ENCODE measurements around the gene NLRP10. TPM values are rescaled to one million over a fixed set of nuclear protein-coding genes. Genes with fewer than 3 reads are reported as not detected.
A peak's percentile ranks its signal among the peaks of the same experiment; 100 is the strongest.

Gene NLRP10
- total and polyA plus RNA-seq, 2 donors (not counting 3 experiments of a cell fraction or from before 2014, with no cell fraction given), result not detected

- H4K20me1 ChIP-seq (replicated peaks; ENCODE audit: control insufficient read depth, extremely low read depth, insufficient read depth, low read length), result no peaks in the 10 kb centered on the region
- no peaks in the 10 kb centered on the region for H3K9me3 ChIP-seq (replicated peaks; ENCODE audit: control insufficient read depth, insufficient read depth, low read length)
- H3K79me2 ChIP-seq (ENCODE audit: control insufficient read depth, insufficient read depth, low read length), result no peaks in the 10 kb centered on the region
- H2AFZ ChIP-seq (ENCODE audit: low read depth, low read length), result no peak overlapping the region
- no peaks in the 10 kb centered on the region for H3K36me3 ChIP-seq (ENCODE audit: control insufficient read depth in 2 of 2, extremely low read depth in 1 of 2, insufficient read depth in 2 of 2, low read length in 2 of 2)
- intact Hi-C loops (cut with micrococcal nuclease) (loop anchor here (5.0 kb wide), 1 partner anchor 616 kb away; no protein-coding TSS in a partner anchor), dilution Hi-C loops (cut with MboI; ENCODE audit: extremely low pct_ligation_motif_present, low sequenced_read_pairs) (no loop called here)
- H3K27me3 ChIP-seq (ENCODE audit: control insufficient read depth in 2 of 2, insufficient read depth in 2 of 2, low read length in 2 of 2), result no peaks in the 10 kb centered on the region
- H3K4me3 ChIP-seq (replicated peaks in 1 of 3; ENCODE audit: insufficient read depth in 1 of 3, low read depth in 1 of 3, low read length in 3 of 3), result no peak overlapping the region
- FAIRE-seq (peak; percentile 31), DNase-seq (ENCODE audit: low read depth, low spot score) (no peak)
- ChIA-PET CTCF (interaction anchor here (1.7 kb wide), 2 partner anchors 9 to 18 kb away, joined by 5 read pairs; partner anchors contain the start of gene EIF3F), POLR2A (no interaction called here)
- no peaks in the 10 kb centered on the region for H3K9me1 ChIP-seq (replicated peaks; ENCODE audit: control insufficient read depth, extremely low read depth, insufficient read depth, low read length)
- H3K4me1 ChIP-seq (ENCODE audit: control insufficient read depth, extremely low read depth, insufficient read depth, low read length), result no peaks in the 10 kb centered on the region
- no peak for TF ChIP-seq EZH2 (IDR thresholded peaks at IDR 0.05; ENCODE audit: borderline replicate concordance, low read depth, low read length, severe bottlenecking)
- no peak for TF ChIP-seq CTCF (IDR thresholded peaks at IDR 0.05; ENCODE audit: extremely low read depth in 1 of 2, insufficient read depth in 1 of 2, low read depth in 1 of 2, low read length in 2 of 2)
- no peak for TF ChIP-seq POLR2A (IDR thresholded peaks at IDR 0.05; ENCODE audit: low read depth, low read length)
- TF ChIP-seq MYC (IDR thresholded peaks at IDR 0.05; ENCODE audit: low read depth, low read length), result no peak
- BruUV-seq (replicated peaks), result no TSS peak
- no peak overlapping the region for H3K27ac ChIP-seq (ENCODE audit: insufficient read depth, low read depth, low read length)
- no peak overlapping the region for H3K9ac ChIP-seq (replicated peaks; ENCODE audit: extremely low read depth, insufficient read depth, low read length)
- no peak overlapping the region for H3K4me2 ChIP-seq (ENCODE audit: insufficient read depth, low read length)
Observed at GRCh38 chr11:7968686-7969085, 3.4 kb upstream of the NLRP10 start.

DNA sequence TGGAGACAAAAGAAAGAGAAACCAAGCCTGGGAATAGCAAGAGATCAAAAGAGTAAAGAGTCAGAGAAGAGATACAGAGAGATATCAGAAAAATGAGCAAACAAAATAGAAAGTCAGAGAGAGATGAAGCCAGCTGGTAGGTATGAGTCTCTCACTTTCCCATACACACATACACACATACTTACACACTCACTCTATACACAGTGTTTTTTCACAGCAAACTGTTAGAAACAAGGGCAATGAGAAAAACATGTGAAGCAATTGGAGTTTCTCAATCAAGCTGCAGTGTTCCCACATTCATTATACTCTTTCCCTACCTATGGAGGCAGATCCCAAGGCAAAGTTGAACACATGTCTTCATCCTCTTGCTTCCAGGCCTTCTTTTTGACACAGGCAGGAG is 2.6 kb upstream of the NLRP10 start:
- Histone ChIP-seq H2AFZ (ENCODE audit: low read depth, low read length) (no peak overlapping the region), H3K36me3 (ENCODE audit: control insufficient read depth in 2 of 2, extremely low read depth in 1 of 2, insufficient read depth in 2 of 2, low read length in 2 of 2) (no peaks in the 10 kb centered on the region), H3K4me1 (ENCODE audit: control insufficient read depth, extremely low read depth, insufficient read depth, low read length) (no peaks in the 10 kb centered on the region), H3K9me1 (replicated peaks; ENCODE audit: control insufficient read depth, extremely low read depth, insufficient read depth, low read length) (no peaks in the 10 kb centered on the region), H3K79me2 (ENCODE audit: control insufficient read depth, insufficient read depth, low read length) (no peaks in the 10 kb centered on the region), H3K4me3 (replicated peaks in 1 of 3; ENCODE audit: insufficient read depth in 1 of 3, low read depth in 1 of 3, low read length in 3 of 3) (no peak overlapping the region), H4K20me1 (replicated peaks; ENCODE audit: control insufficient read depth, extremely low read depth, insufficient read depth, low read length) (no peaks in the 10 kb centered on the region), H3K4me2 (ENCODE audit: insufficient read depth, low read length) (no peak overlapping the region), H3K27ac (ENCODE audit: insufficient read depth, low read depth, low read length) (no peak overlapping the region), H3K27me3 (ENCODE audit: control insufficient read depth in 2 of 2, insufficient read depth in 2 of 2, low read length in 2 of 2) (no peaks in the 10 kb centered on the region), H3K9ac (replicated peaks; ENCODE audit: extremely low read depth, insufficient read depth, low read length) (no peak overlapping the region), H3K9me3 (replicated peaks; ENCODE audit: control insufficient read depth, insufficient read depth, low read length) (no peaks in the 10 kb centered on the region)
- no TSS peak for BruUV-seq (replicated peaks)
- DNase-seq (ENCODE audit: low read depth, low spot score) (no peak), FAIRE-seq (no peak)
- CTCF ChIA-PET, result interaction anchor here (1.7 kb wide), 2 partner anchors 10 to 19 kb away, joined by 5 read pairs; partner anchors contain the start of gene EIF3F
- intact Hi-C loops (cut with micrococcal nuclease) (loop anchor here (5.0 kb wide), 1 partner anchor 616 kb away; no protein-coding TSS in a partner anchor), dilution Hi-C loops (cut with MboI; ENCODE audit: extremely low pct_ligation_motif_present, low sequenced_read_pairs) (no loop called here)
- no peak for TF ChIP-seq EZH2 (IDR thresholded peaks at IDR 0.05; ENCODE audit: borderline replicate concordance, low read depth, low read length, severe bottlenecking)
- no peak for TF ChIP-seq POLR2A (IDR thresholded peaks at IDR 0.05; ENCODE audit: low read depth, low read length)
- TF ChIP-seq MYC (IDR thresholded peaks at IDR 0.05; ENCODE audit: low read depth, low read length), result no peak
- TF ChIP-seq POLR2AphosphoS5 (IDR thresholded peaks at IDR 0.05; ENCODE audit: insufficient read depth, low read depth, low read length), result no peak
- no peak for TF ChIP-seq CTCF (IDR thresholded peaks at IDR 0.05; ENCODE audit: extremely low read depth in 1 of 2, insufficient read depth in 1 of 2, low read depth in 1 of 2, low read length in 2 of 2)
- no peak for TF ChIP-seq JUN (IDR thresholded peaks at IDR 0.05; ENCODE audit: borderline replicate concordance, insufficient read depth, insufficient read length, low read depth)
- no peak for TF ChIP-seq FOS (IDR thresholded peaks at IDR 0.05; ENCODE audit: borderline replicate concordance, insufficient read depth, low read length)
- TF ChIP-seq MAX (IDR thresholded peaks at IDR 0.05; ENCODE audit: insufficient read depth, insufficient read length), result no peak
- POLR2A ChIA-PET, result no interaction called here

Measured in endothelial cell of umbilical vein (primary cell).